Panc1 (cell line): Measurements from ENCODE around the gene C2CD4A.

ENCODE experiments used
- POLR2AphosphoS5 ChIP-seq: IDR thresholded peaks from 2 replicates; pipeline ENCODE4 v1.6.1; 2012; ENCODE audit warnings: mild to moderate bottlenecking, low read depth, low read length, moderate library complexity
- REST ChIP-seq, 2 experiments: IDR thresholded peaks; 2 replicates each; pipeline ENCODE4 v1.6.1; 2011 to 2012; ENCODE audit warnings: low read depth in 2 of 2, control low read depth in 1 of 2, low read length in 1 of 2, mild to moderate bottlenecking in 1 of 2, moderate library complexity in 1 of 2; ENCODE audit not compliant: insufficient read depth in 1 of 2
- TF ChIP-seq, protein P1 (sequence below): fragments of 450-650 bp; IDR thresholded peaks from 2 replicates; pipeline ENCODE4 v1.5.1; 2017; ENCODE audit warnings: mild to moderate bottlenecking

- TF ChIP-seq, protein P1, sequence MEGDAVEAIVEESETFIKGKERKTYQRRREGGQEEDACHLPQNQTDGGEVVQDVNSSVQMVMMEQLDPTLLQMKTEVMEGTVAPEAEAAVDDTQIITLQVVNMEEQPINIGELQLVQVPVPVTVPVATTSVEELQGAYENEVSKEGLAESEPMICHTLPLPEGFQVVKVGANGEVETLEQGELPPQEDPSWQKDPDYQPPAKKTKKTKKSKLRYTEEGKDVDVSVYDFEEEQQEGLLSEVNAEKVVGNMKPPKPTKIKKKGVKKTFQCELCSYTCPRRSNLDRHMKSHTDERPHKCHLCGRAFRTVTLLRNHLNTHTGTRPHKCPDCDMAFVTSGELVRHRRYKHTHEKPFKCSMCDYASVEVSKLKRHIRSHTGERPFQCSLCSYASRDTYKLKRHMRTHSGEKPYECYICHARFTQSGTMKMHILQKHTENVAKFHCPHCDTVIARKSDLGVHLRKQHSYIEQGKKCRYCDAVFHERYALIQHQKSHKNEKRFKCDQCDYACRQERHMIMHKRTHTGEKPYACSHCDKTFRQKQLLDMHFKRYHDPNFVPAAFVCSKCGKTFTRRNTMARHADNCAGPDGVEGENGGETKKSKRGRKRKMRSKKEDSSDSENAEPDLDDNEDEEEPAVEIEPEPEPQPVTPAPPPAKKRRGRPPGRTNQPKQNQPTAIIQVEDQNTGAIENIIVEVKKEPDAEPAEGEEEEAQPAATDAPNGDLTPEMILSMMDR = no peak
- TF ChIP-seq POLR2AphosphoS5 (no peak), REST (IDR thresholded peaks at IDR 0.05; ENCODE audit: insufficient read depth in 1 of 2, low read depth in 2 of 2, low read length in 1 of 2) (no peak)
These were observed 43.4 kb downstream of the C2CD4A start for GRCh38 chr15:62109982-62110851.
